HEK293 (cell line): ENCODE data around the gene ARL3.

Source experiments
- CTCF ChIA-PET: fragments of 350-600 bp; formaldehyde crosslinking; extraction: SDS; loops from one replicate; lab custom pipeline; 2021; ENCODE audit warnings: antibody characterized with exemption; lab: Yijun Ruan, JAX
- POLR2A ChIA-PET: fragments of 300-600 bp; formaldehyde crosslinking; extraction: SDS; loops from one replicate; lab custom pipeline; 2020; ENCODE audit warnings: antibody characterized with exemption, inconsistent platforms; lab: Yijun Ruan, JAX
- H3K27ac ChIP-seq: fragments of 200-500 bp; sonication (Bioruptor generic); 2 replicates; pipeline ENCODE4 v1.5.1; 2014; ENCODE audit warnings: low read depth, low read length, control low read depth, inconsistent platforms; ENCODE audit errors: extremely low read depth
- H3K36me3 ChIP-seq, 2 experiments: fragments of 200-500 bp in 1 of 2; sonication (Bioruptor generic) in 1 of 2; 1 replicate in 1 of 2; 2 replicates in 1 of 2; pipeline ENCODE4 v1.5.1; 2014 to 2017; ENCODE audit warnings: inconsistent platforms in 2 of 2, low read length in 2 of 2; ENCODE audit not compliant: control insufficient read depth in 2 of 2, insufficient read depth in 1 of 2
- H3K4me1 ChIP-seq: fragments of 200-500 bp; sonication (Bioruptor generic); 2 replicates; pipeline ENCODE4 v1.5.1; 2014; ENCODE audit warnings: mild to moderate bottlenecking, low read length, inconsistent platforms; ENCODE audit not compliant: control insufficient read depth, insufficient read depth
- H3K4me3 ChIP-seq: 2 replicates; pipeline ENCODE4 v1.5.1; 2011; ENCODE audit warnings: low read depth, mild to moderate bottlenecking, control low read depth, low read length, moderate library complexity
- H3K9me3 ChIP-seq: fragments of 200-500 bp; sonication (Bioruptor generic); 2 replicates; pipeline ENCODE4 v1.5.1; 2014; ENCODE audit warnings: low read depth, low read length, inconsistent platforms; ENCODE audit not compliant: control insufficient read depth, insufficient read depth
- GLIS1 ChIP-seq: fragments of 450-650 bp; formaldehyde crosslinking; IDR thresholded peaks from 2 replicates; pipeline ENCODE4 v1.5.1; 2016; ENCODE audit warnings: missing biosample characterization, missing genetic modification characterization
- GLIS2 ChIP-seq: fragments of 450-650 bp; formaldehyde crosslinking; IDR thresholded peaks from 2 replicates; pipeline ENCODE4 v1.5.1; 2016; ENCODE audit warnings: missing biosample characterization, missing genetic modification characterization
- KLF9 ChIP-seq: fragments of 450-650 bp; formaldehyde crosslinking; IDR thresholded peaks from 2 replicates; pipeline ENCODE4 v1.5.1; 2016; ENCODE audit warnings: missing biosample characterization, missing genetic modification characterization, low read depth
- SCRT1 ChIP-seq: fragments of 450-650 bp; formaldehyde crosslinking; IDR thresholded peaks from 2 replicates; pipeline ENCODE4 v1.5.1; 2016; ENCODE audit warnings: missing biosample characterization, missing genetic modification characterization, borderline replicate concordance
- SP2 ChIP-seq: fragments of 450-650 bp; formaldehyde crosslinking; IDR thresholded peaks from 2 replicates; pipeline ENCODE4 v1.5.1; 2016; ENCODE audit warnings: missing biosample characterization, missing genetic modification characterization
- SP7 ChIP-seq: fragments of 450-650 bp; formaldehyde crosslinking; IDR thresholded peaks from 2 replicates; pipeline ENCODE4 v1.5.1; 2016; ENCODE audit warnings: missing biosample characterization, missing genetic modification characterization
- WT1 ChIP-seq: fragments of 450-650 bp; formaldehyde crosslinking; IDR thresholded peaks from 2 replicates; pipeline ENCODE4 v1.5.1; 2016; ENCODE audit warnings: missing biosample characterization, missing genetic modification characterization
- ZBTB17 ChIP-seq: fragments of 450-650 bp; formaldehyde crosslinking; IDR thresholded peaks from 2 replicates; pipeline ENCODE4 v1.5.1; 2016; ENCODE audit warnings: missing biosample characterization, missing genetic modification characterization
- ZBTB48 ChIP-seq: fragments of 450-650 bp; formaldehyde crosslinking; IDR thresholded peaks from 2 replicates; pipeline ENCODE4 v1.5.1; 2016; ENCODE audit warnings: missing biosample characterization, missing genetic modification characterization
- ZFP69B ChIP-seq: fragments of 450-650 bp; formaldehyde crosslinking; IDR thresholded peaks from 2 replicates; pipeline ENCODE4 v1.5.1; 2016; ENCODE audit warnings: missing biosample characterization, missing genetic modification characterization
- ZIC2 ChIP-seq: fragments of 450-650 bp; formaldehyde crosslinking; IDR thresholded peaks from 2 replicates; pipeline ENCODE4 v1.5.1; 2016; ENCODE audit warnings: missing biosample characterization, missing genetic modification characterization
- ZNF138 ChIP-seq: fragments of 450-650 bp; formaldehyde crosslinking; IDR thresholded peaks from 2 replicates; pipeline ENCODE4 v1.5.1; 2016; ENCODE audit warnings: missing biosample characterization, missing genetic modification characterization, borderline replicate concordance
- ZNF391 ChIP-seq: fragments of 450-650 bp; formaldehyde crosslinking; IDR thresholded peaks from 2 replicates; pipeline ENCODE4 v1.5.1; 2016; ENCODE audit warnings: low read depth, missing biosample characterization, missing genetic modification characterization, borderline replicate concordance
- ZNF555 ChIP-seq: fragments of 450-650 bp; formaldehyde crosslinking; conservative IDR thresholded peaks from 2 replicates; pipeline ENCODE4 v1.5.1; 2017; ENCODE audit warnings: missing biosample characterization, mild to moderate bottlenecking, missing genetic modification characterization, inconsistent platforms
- ZNF571 ChIP-seq: fragments of 450-650 bp; formaldehyde crosslinking; IDR thresholded peaks from 2 replicates; pipeline ENCODE4 v1.5.0; 2017; ENCODE audit warnings: missing biosample characterization, missing genetic modification characterization
- ZNF629 ChIP-seq: fragments of 450-650 bp; formaldehyde crosslinking; IDR thresholded peaks from 2 replicates; pipeline ENCODE4 v1.5.1; 2017; ENCODE audit warnings: missing biosample characterization, missing genetic modification characterization
- ZNF76 ChIP-seq: fragments of 450-650 bp; formaldehyde crosslinking; IDR thresholded peaks from 2 replicates; pipeline ENCODE4; 2016; ENCODE audit warnings: low read depth, missing biosample characterization, missing genetic modification characterization, borderline replicate concordance
- ZSCAN30 ChIP-seq: fragments of 450-650 bp; IDR thresholded peaks from 2 replicates; pipeline ENCODE4 v1.5.1; 2018; ENCODE audit warnings: missing biosample characterization, mild to moderate bottlenecking, missing genetic modification characterization, moderate library complexity
- TF ChIP-seq, protein P1 (sequence below): fragments of 450-650 bp; formaldehyde crosslinking; IDR thresholded peaks from 2 replicates; pipeline ENCODE4 v1.5.1; 2016; ENCODE audit warnings: missing biosample characterization, missing genetic modification characterization
- TF ChIP-seq, protein P2 (sequence below): fragments of 450-650 bp; formaldehyde crosslinking; IDR thresholded peaks from 2 replicates; pipeline ENCODE4 v1.5.1; 2016; ENCODE audit warnings: missing biosample characterization, missing genetic modification characterization, borderline replicate concordance
- TF ChIP-seq, protein P3 (sequence below): IDR thresholded peaks from 2 replicates; pipeline ENCODE4 v1.6.1; 2011; ENCODE audit warnings: mild to moderate bottlenecking, low read depth, low read length, borderline replicate concordance
- TF ChIP-seq, protein P4 (sequence below): fragments of 450-650 bp; formaldehyde crosslinking; IDR thresholded peaks from 2 replicates; pipeline ENCODE4 v1.5.1; 2017; ENCODE audit warnings: missing biosample characterization, missing genetic modification characterization
- TF ChIP-seq, protein P5 (sequence below): fragments of 450-650 bp; formaldehyde crosslinking; IDR thresholded peaks from 2 replicates; pipeline ENCODE4 v1.5.1; 2016; ENCODE audit warnings: missing biosample characterization, missing genetic modification characterization
- TF ChIP-seq, protein P6 (sequence below): fragments of 450-650 bp; formaldehyde crosslinking; IDR thresholded peaks from 2 replicates; pipeline ENCODE4 v1.5.1; 2016; ENCODE audit warnings: missing biosample characterization, missing genetic modification characterization, low read depth

Gene ARL3

DNA sequence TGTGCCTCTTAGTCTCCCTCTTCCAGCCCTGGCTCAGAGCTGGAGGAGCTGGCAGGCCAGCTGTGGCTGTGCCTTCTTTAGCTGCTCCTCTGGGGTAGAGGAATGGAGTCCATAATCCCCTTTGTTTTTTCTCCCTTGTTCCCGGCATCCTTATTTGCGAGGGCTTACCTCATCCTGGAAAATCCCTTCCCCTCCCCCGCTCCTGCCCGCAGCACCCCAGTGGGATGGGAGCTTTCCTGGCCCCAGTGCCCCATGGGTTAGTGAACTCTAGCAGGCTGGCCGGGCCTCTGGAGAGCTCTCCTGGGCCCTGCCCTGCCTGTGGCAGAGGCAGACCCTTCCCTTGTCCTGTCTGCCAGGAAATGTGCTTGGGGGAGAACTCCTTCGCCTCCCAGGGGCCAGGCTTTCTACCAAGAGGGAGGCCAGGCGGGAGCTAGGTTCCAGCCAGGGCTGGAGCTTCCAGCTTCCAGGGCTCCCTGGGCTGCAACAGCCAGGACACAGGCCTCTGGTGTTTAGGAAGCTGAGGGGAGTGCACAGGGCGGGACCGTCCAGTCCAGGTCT is 86.4 kb downstream of the ARL3 start:
- Histone ChIP-seq H3K27ac (peak overlapping the region; percentile 45), H3K4me3 (no peak overlapping the region), H3K4me1 (peaks cover 7% of the 10 kb centered on the region), H3K9me3 (no peaks in the 10 kb centered on the region), H3K36me3 (peaks cover 0 to 17% of the 10 kb centered on the region in 2 experiments; a peak in 1 of 3 replicates)
- ChIA-PET CTCF (interaction anchor here (0.6 to 2.2 kb wide), 8 partner anchors 11 to 1628 kb away, joined by 3 to 11 read pairs (median 4); partner anchors contain the start of gene LZTS2), POLR2A (interaction anchor here (0.5 to 4.1 kb wide), 5 partner anchors 14 to 277 kb away, joined by 3 to 18 read pairs (median 3); partner anchors contain the start of gene TRIM8)
- TF ChIP-seq ZIC2 (peak; percentile 79), KLF9 (no peak), GLIS2 (tag by site-specific recombination) (peak; percentile 74), WT1 (tag by site-specific recombination) (peak; percentile 16; the same call in 1 of the 2 replicates), ZNF555 (tag by site-specific recombination) (no peak), ZNF571 (no peak), GLIS1 (peak; percentile 82), ZNF629 (0 out of 2 replicates have a peak, but pooled peaks have one; percentile 22), ZNF391 (no peak), ZBTB17 (tag by site-specific recombination) (peak; percentile 31; the same call in 1 of the 2 replicates), ZFP69B (tag by site-specific recombination) (no peak), ZSCAN30 (tag by site-specific recombination) (no peak), SP2 (tag by site-specific recombination) (0 out of 2 replicates have a peak, but pooled peaks have one; percentile 8), SCRT1 (tag by site-specific recombination) (no peak), ZBTB48 (tag by site-specific recombination) (peak; percentile 16; the same call in 1 of the 2 replicates), ZNF76 (tag by site-specific recombination) (peak; percentile 84), ZNF138 (no peak), SP7 (peak; percentile 50; the same call in 1 of the 2 replicates)
- TF ChIP-seq, protein P1, sequence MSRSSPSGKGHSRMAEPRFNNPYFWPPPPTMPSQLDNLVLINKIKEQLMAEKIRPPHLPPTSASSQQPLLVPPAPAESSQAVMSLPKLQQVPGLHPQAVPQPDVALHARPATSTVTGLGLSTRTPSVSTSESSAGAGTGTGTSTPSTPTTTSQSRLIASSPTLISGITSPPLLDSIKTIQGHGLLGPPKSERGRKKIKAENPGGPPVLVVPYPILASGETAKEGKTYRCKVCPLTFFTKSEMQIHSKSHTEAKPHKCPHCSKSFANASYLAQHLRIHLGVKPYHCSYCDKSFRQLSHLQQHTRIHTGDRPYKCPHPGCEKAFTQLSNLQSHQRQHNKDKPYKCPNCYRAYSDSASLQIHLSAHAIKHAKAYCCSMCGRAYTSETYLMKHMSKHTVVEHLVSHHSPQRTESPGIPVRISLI (tag by site-specific recombination), result 0 out of 2 replicates have a peak, but pooled peaks have one; percentile 17
- TF ChIP-seq, protein P2, sequence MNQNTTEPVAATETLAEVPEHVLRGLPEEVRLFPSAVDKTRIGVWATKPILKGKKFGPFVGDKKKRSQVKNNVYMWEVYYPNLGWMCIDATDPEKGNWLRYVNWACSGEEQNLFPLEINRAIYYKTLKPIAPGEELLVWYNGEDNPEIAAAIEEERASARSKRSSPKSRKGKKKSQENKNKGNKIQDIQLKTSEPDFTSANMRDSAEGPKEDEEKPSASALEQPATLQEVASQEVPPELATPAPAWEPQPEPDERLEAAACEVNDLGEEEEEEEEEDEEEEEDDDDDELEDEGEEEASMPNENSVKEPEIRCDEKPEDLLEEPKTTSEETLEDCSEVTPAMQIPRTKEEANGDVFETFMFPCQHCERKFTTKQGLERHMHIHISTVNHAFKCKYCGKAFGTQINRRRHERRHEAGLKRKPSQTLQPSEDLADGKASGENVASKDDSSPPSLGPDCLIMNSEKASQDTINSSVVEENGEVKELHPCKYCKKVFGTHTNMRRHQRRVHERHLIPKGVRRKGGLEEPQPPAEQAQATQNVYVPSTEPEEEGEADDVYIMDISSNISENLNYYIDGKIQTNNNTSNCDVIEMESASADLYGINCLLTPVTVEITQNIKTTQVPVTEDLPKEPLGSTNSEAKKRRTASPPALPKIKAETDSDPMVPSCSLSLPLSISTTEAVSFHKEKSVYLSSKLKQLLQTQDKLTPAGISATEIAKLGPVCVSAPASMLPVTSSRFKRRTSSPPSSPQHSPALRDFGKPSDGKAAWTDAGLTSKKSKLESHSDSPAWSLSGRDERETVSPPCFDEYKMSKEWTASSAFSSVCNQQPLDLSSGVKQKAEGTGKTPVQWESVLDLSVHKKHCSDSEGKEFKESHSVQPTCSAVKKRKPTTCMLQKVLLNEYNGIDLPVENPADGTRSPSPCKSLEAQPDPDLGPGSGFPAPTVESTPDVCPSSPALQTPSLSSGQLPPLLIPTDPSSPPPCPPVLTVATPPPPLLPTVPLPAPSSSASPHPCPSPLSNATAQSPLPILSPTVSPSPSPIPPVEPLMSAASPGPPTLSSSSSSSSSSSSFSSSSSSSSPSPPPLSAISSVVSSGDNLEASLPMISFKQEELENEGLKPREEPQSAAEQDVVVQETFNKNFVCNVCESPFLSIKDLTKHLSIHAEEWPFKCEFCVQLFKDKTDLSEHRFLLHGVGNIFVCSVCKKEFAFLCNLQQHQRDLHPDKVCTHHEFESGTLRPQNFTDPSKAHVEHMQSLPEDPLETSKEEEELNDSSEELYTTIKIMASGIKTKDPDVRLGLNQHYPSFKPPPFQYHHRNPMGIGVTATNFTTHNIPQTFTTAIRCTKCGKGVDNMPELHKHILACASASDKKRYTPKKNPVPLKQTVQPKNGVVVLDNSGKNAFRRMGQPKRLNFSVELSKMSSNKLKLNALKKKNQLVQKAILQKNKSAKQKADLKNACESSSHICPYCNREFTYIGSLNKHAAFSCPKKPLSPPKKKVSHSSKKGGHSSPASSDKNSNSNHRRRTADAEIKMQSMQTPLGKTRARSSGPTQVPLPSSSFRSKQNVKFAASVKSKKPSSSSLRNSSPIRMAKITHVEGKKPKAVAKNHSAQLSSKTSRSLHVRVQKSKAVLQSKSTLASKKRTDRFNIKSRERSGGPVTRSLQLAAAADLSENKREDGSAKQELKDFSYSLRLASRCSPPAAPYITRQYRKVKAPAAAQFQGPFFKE (tag by site-specific recombination), result no peak
- TF ChIP-seq, protein P3, sequence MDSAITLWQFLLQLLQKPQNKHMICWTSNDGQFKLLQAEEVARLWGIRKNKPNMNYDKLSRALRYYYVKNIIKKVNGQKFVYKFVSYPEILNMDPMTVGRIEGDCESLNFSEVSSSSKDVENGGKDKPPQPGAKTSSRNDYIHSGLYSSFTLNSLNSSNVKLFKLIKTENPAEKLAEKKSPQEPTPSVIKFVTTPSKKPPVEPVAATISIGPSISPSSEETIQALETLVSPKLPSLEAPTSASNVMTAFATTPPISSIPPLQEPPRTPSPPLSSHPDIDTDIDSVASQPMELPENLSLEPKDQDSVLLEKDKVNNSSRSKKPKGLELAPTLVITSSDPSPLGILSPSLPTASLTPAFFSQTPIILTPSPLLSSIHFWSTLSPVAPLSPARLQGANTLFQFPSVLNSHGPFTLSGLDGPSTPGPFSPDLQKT, result no peak
- TF ChIP-seq, protein P4, sequence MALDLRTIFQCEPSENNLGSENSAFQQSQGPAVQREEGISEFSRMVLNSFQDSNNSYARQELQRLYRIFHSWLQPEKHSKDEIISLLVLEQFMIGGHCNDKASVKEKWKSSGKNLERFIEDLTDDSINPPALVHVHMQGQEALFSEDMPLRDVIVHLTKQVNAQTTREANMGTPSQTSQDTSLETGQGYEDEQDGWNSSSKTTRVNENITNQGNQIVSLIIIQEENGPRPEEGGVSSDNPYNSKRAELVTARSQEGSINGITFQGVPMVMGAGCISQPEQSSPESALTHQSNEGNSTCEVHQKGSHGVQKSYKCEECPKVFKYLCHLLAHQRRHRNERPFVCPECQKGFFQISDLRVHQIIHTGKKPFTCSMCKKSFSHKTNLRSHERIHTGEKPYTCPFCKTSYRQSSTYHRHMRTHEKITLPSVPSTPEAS (tag by site-specific recombination), result no peak
- TF ChIP-seq, protein P5, sequence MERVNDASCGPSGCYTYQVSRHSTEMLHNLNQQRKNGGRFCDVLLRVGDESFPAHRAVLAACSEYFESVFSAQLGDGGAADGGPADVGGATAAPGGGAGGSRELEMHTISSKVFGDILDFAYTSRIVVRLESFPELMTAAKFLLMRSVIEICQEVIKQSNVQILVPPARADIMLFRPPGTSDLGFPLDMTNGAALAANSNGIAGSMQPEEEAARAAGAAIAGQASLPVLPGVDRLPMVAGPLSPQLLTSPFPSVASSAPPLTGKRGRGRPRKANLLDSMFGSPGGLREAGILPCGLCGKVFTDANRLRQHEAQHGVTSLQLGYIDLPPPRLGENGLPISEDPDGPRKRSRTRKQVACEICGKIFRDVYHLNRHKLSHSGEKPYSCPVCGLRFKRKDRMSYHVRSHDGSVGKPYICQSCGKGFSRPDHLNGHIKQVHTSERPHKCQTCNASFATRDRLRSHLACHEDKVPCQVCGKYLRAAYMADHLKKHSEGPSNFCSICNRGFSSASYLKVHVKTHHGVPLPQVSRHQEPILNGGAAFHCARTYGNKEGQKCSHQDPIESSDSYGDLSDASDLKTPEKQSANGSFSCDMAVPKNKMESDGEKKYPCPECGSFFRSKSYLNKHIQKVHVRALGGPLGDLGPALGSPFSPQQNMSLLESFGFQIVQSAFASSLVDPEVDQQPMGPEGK (tag by site-specific recombination), result peak; percentile 69
- TF ChIP-seq, protein P6, sequence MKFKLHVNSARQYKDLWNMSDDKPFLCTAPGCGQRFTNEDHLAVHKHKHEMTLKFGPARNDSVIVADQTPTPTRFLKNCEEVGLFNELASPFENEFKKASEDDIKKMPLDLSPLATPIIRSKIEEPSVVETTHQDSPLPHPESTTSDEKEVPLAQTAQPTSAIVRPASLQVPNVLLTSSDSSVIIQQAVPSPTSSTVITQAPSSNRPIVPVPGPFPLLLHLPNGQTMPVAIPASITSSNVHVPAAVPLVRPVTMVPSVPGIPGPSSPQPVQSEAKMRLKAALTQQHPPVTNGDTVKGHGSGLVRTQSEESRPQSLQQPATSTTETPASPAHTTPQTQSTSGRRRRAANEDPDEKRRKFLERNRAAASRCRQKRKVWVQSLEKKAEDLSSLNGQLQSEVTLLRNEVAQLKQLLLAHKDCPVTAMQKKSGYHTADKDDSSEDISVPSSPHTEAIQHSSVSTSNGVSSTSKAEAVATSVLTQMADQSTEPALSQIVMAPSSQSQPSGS (tag by site-specific recombination), result peak; percentile 19; the same call in 1 of the 2 replicates
